Iris pigment epithelial cell (primary cell): ENCODE measurements around the gene NOP16.

Experiments used
- DNase-seq: peaks from one replicate; pipeline ENCODE4 v3.0.0-alpha.2; 2011; ENCODE audit warnings: low read depth

Gene NOP16

DNA sequence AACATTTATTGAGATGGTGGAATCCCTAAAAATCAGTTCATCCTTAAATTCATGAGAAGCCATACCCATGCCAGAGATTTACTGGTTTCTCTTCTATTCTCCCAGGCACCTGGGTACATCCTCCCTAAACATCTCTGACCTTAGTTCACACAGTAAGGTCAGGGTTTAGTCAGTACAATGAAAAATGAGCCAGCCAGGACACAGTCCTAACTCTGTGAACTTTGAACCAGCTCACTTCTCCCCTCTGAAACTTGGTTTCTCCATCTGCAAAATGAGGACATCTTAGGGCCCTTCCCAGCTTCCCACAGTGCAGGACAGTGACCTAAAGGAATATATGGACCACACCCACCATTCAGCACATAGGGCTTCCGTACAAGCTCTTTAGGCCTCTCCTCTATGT, 1.9 kb downstream of the NOP16 start:
- DNase-seq, result no peak

DNA sequence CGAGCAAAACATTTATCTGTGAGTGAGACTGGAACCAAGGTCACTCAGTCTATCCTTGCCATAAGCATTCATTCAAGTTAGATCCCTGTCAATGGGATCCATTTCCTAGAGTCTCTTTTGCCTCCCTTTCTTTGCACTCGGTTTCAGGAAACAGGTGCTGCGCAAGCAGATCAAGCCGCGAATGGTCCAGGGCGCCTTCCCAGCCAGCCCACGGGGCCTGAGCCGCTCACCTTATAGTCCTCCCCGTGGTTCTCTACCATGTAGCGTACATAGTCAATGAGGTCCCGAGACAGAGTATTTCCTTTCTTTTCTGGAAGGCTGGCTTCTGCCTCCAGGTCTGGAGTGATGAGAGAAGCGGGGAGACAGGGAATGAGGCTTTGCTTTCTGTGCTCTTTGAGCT, 3.4 kb downstream of the NOP16 start:
- no peak for DNase-seq

DNA sequence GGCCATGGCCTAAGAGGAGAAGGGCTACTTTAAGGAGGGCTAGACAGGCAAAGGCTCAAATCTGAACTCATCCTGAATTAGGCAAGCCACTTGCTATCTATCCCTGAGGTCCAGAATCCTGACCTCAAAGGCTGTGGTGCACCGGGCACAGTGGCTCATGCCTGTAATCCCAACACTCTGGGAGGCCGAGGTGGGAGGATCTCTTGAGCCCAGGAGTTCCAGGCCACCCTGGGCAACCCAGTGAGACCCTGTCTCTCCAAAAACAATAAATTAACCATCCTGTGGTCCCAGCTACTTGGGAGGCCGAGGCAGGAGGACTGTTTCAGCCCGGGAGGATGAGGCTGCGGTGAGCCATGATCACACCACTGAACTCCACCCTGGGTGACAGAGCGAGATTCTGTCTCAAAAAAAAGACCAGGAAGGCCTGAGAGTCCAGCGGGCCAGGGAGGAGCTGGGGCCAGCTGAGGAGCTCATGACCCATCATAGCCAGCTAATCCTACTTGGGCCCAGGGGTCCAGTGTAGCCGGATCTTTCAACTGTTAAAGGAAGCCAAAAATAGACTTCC, 4.0 kb downstream of the NOP16 start:
- no peak for DNase-seq

DNA sequence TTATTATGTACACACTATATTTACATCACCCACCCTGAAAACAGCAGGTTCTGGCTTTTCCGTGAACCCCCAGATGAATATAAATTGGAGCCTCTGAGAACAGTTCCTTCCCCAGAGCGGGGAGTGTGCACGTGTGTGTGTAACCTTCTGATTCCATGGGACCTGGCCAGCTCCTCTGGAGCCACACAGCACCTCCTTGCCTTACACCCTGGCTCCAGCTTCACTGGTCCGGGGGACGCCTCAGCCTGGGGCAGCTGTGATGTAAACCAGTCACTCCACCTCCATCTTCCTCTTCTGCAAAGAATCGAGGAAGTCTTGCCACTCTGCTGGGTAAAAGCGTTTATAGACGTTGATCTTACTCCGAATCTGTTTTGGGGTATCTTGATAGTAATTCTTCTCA, 4.4 kb downstream of the NOP16 start:
- DNase-seq, result no peak

DNA sequence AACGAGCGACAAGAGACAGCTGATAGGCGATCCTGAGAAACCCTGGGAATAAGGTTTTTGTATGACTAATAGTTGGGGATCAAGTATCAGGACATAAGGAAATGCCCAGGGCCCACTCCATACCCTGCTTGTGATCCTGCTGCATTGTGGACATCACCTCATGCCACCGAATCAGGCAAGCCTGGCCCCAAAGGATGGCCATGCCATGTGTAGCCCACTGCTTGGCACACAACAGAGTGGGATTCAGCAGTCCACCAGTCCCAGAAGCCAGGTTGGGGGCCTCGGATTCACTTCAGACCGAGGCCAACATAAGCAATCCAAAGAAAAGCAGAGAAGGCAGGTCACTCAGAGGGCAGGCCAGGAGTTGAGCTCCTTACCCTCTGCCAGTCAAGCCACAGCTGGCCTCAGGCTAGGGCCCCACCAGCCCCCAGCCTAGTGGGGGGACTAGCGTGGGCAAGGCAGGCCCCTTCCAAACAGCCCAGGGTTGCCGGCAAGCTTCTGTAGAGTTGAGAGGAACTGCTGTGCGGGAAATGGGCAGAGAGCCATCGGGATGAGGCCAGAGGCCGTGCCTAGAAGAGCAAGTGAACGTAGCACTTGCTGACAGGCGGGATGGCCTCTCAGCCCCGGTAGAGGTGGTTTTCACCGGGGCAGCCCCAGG, 5.0 kb downstream of the NOP16 start:
- DNase-seq, result no peak

DNA sequence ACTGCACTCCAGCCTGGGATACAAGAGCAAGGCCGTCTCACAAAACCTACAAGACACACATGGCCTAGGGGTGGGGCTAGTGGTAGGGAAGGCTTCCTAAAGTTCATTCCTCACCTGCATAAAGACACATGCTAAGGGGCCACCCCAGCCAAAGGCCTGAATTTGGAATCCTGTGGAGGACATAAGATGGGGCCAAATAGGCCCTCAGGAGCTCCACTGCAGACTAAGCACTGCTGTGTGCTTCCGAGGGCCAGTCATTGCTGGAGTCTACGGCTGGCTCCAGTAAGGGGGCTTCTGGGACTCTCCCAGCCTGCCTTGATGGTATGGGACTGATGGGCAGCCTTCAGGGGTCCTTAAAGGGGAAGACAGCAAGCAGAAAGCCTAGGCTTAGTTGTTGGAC, 5.7 kb downstream of the NOP16 start:
- no peak for DNase-seq

DNA sequence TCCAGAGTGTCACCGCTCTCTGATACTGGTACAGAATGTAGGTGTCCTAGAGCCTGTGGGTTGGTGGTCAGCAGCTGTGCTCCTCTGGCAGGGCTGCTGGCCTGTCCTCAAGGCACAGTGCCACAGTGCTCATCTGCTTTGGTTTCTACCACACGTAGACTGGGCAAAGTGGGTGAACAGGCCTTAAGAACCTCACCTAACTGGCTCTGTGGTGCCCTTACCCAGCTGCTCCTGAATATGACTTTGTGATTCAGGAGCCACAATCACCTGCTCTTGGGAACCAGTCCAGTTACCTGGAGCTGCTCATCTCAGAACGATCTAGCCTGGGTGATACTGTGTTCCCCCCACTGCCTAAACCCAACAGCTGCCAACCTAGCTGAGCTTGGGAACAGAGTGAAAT, 6.4 kb downstream of the NOP16 start:
- no peak for DNase-seq

DNA sequence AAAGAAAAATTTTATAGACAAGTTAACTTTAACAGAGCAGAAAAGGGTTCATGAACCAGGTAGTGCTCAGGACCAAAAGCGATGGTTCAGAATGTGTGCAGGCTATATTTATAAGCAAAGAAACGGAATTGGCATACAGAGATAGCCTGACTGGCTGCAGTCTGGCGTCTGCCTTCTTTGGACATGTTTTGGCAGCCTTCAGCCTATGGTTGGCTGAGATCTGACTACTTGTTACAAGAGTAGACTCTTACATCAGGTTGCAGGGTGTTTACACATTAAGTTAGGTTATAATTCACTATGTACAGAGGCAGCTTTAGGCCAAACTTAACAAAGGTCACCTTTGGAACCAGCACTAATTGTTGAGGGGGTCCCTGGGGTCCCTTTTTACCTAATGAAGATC, 7.0 kb downstream of the NOP16 start:
- DNase-seq, result no peak

DNA sequence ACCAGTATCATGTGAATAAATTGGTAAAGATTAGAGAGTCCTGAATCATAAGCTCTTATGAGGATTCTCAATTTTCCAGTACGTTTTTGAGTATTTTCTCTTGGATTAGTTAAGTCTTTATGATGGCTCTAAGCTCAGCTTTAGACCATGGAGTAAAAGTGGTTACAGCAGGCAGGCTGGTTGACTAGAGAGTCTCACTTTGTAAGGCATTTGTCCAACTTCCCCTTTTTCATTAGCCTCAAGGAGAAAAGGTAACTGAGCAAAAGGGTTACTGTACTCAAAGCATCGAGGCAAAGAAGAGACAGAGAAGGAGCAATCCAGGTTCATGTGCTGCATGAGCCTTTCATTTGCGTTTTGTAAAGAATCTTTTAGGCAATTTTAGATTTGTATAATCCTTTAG, 8.5 kb downstream of the NOP16 start:
- no peak for DNase-seq

DNA sequence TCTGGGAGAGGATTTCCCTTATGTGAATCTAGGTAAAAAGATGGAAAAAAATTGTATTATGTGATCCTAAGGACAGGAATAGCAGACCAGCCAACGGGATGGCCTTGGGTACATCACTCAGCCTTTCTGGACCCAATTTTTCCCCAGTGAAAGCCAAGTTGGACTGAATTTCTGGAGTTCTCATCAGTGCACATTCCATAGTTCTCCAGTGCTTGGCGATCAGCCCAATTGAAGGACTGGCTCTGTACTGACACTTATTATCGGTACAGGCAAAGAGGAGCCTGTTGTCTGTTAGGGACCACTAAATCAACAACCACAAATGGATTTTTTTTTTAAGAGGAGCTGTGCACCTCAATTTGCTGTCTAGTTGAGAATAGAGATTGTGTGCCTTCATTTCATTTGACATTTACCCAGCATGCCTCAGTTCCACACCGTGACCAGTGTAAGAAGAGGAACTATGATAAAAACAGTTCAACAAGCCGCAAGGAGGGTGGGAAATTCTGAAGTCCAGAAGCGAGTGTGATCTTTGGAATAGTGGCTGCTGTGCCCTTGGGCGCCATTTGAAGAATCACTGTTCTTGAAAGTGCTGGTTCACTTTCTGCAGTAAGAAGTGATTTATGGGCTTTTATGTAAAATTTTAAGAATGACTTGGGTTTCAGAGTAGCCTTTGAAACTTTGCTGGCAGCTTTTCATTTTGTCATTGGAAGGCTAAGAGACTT, 15.1 kb downstream of the NOP16 start:
- DNase-seq, result no peak

DNA sequence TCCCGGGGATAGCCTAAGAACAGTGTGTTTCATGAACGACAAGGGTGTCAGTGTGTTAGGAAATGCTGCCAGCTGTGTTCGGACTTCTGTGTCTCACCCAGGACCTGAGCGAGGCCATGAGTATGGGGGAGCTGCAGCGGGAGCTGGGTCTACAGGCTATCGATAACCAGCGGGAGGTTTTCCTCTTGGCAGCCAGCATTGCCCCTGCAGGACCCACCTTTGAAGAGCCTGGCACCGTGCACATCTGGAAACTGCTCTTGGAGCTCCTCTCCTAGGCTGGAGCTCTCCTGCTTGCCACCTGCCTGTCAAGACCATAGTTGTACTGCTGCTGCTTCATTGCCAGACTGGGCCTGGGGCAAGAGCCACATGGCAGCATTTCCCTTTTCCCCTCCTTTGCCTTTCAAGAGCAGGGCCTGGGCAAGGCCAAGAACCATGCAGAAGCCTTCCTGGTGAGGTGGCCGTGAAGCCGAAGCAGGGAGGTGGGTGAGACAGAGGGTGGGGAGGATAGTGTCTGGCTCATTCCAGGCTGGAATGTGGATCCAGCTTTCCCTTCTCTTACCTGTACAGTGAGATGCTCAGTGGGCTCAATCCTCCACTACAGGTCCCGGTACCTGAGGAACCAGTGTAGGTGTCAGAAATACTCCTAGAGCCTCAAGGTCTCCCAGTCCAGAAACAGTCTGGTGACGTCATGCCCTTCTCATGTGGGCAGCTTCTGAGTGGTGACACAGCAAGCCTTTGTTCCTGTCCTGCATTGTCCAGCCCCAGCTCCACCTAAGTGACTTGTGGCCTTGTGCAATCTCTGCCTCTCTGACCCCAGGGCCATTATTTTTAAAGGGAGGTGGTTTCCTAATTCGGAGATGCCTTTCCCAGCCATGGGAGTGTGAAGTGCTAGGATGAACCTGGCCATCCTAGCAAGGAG, 16.5 kb downstream of the NOP16 start:
- DNase-seq, result no peak

DNA sequence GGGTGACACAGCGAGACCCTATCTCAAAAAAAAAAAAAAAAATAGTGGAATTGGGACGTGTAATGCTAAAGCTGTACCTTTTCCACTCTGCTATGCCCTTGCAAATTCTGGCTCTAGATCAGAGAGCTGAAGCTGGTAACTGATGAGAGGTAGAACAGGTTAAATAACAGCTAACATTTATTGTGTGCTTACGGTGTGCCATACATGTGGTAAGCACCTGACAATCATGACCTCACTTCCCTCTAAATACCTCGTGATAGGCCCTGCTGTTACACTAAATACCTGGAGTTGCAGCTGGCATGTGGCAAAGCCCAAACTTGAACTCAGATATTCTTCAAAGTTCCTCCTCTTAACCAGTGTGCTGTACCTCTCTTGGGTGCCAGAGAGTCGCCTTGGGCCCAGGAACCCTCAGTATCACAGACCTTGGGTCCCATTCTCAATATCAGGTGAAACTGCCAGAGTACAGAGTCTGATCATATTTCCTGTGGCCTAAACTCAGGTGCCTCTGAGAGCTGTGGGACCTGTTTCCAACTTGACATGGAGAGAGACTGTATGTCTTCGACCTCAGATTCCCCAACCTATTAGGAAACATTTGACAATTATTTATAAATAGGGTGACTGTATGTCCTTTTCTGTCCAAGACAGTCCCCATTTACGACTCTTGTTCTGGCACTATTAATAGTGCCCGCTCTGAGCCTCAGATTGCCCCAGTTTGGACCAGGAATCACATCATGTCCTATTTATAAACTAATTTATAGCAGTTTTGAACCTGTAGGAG, 18.3 kb downstream of the NOP16 start:
- no peak for DNase-seq

DNA sequence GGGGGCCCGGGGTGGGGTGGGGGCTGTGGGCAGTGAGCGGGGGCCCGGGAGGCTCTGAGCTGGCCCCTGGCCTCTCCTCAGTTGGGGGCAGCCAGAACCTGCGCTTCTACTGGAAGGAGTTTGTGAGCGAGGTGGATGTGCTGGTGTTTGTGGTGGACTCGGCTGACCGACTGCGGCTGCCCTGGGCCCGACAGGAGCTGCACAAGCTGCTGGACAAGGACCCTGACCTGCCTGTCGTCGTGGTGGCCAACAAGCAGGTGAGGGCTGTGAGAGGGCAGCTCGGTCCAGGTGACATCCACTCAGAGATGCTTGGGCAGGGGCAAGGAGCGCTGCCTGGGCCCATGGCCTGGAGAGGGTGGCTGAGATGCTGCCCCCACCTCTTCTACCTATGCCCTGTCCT, 19.7 kb downstream of the NOP16 start:
- DNase-seq, result no peak

DNA sequence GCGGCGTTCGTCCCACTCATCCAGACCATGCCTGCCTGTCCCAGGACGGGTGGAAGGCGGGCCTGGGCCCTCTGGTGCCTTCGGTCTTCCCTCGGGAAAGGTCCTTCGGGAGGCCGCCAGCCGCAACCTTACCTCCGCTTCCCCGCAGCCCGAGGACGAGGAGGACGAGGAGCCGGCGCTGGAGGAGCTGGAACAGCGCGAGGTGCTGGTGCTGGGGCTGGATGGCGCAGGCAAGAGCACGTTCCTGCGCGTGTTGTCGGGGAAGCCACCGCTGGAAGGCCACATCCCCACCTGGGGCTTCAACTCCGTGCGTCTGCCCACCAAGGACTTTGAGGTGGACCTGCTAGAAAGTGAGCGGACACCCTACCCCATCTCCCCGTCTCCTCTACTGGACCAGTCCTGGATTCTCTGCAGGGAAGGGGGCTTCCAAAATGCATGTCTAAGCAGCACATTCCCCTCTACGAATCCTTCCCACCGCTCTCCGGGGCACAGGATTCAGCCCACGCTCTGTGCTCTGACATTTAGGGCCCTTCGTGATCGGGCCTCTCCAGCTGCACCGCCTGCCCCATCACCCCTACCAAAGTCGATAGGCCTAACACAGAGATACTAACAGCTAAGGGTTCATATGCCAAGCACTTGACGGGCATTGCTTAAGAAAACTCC, 22.0 kb downstream of the NOP16 start:
- DNase-seq, result peak; percentile 34

DNA sequence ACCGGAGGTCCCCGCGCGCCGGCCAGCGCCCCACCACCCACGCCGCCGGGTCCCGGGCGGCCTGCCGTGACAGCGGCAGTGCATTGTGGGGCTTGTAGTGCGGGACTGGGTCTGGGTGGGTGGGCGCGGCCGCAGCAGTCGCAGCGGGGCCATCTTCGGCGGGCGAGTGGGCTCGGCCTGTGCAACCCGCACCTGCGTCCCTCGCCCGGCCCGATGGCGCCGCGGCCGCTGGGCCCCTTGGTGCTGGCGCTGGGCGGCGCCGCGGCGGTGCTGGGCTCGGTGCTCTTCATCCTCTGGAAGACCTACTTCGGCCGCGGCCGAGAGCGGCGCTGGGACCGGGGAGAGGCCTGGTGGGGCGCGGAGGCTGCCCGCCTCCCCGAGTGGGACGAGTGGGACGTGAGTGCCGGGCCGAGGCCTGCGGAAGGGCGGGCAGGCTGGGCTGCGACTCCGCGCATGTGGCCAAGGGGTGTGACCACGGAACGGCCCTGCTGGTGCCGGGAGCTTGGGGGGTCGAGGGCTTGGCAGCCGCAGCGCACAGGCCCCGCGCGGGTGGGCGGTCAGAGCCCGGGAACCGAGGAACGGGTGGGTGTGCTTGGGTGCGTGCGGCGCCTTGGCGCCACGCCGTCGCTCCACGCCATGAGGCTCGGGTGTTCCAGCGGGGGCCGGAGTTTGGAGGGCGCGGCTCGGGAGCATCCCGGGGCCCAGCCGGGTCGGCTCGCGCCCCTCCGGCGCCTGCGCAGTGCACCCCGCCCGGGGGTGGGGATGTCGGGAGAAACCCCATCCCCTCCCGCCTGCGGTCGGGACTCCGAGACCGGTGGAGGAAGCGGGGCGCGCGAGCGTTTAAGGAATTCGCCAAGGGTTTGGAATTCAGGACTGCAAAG, 22.8 kb downstream of the NOP16 start, which contains the start of gene ARL10:
TSS of gene ARL10 (plus strand) at position 137 of the 881 bp plus-strand sequence. CDS start at position 214, 77 bp downstream.
- DNase-seq, result peak; percentile 45

DNA sequence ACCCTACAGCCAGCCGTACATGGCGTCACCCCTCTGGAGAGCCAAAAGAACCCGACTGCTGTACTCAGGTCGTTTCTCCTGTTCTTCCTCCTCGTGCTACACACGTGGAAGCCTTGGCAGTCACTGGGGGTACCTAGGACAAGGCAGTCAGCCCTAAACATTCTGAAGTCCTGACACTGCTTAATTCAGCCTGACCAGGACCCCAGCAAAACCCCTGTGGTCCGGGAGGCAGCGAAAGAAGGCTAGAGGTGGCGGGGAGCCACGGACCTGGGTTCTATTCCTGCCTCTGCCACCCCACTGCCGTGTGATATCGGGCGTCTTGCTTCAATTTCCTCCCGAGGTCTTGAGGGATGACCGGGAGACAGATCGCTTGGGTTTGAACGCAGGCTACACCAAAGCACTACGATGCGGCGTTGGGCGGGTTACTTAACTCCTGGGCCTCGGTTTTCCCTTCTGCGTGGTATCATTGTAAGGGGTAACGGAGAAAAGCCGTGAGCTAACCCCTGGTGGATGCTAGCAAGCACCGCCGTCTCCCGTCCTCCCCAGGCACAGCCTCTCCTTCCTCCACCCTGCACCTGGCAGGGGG, 23.5 kb downstream of the NOP16 start:
- peak; percentile 36 for DNase-seq

DNA sequence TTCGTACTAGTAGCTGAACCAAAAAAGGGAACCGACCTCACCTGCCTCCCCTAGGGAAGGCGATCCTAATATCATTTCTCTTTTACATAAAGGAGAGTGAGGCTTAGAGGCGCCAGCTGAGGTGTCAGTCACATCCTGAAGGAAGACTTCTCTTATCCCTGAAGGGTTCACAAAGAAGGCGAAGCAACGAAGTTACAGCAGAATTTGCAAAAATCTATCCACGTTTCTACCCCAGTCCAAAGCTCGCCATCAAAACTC, 26.2 kb downstream of the NOP16 start:
- no peak for DNase-seq

DNA sequence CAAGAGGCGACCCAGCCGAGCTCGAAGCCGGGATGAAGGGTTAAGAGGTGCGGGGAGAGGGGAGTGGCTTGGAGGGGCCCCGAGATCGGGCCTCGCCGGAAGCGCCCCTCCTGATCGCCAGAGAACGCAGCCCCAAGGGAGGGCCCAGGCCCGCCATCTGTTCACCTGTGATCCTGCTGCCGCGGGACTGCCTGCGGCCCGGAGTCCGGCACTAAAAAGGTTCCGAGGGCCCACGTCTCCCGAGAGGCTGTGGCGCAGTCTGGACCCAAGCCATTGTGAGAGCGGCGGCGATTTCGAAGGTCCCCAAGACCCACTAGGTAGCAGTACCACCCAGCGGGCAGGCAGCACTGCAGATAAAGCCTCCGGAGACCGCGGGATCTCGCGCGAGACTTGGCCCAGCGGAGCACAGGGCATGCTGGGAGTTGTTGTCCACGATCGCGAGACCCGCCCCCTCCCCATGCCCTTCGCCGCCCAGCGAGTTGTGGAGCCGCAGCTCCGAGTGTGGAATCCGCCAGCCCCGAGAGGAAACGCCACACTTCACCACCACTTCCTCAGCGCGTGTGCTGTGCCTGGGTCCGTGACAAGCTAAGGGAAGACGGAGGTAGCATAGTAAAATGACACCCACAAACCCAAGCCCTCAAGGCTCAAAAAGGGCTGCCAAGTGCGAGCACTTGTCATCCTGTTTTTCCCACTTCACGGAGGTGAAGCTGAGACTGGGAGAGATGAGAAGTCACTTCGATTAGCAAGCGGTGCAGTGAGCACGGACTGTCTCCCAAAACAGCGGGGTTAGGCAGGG, 26.8 kb downstream of the NOP16 start, which contains the start of gene KIAA1191:
TSS of gene KIAA1191 (minus strand) at position 328 of the 796 bp plus-strand sequence. CDS start 2,256 bp downstream, outside the sequence.
- peak; percentile 92 for DNase-seq

DNA sequence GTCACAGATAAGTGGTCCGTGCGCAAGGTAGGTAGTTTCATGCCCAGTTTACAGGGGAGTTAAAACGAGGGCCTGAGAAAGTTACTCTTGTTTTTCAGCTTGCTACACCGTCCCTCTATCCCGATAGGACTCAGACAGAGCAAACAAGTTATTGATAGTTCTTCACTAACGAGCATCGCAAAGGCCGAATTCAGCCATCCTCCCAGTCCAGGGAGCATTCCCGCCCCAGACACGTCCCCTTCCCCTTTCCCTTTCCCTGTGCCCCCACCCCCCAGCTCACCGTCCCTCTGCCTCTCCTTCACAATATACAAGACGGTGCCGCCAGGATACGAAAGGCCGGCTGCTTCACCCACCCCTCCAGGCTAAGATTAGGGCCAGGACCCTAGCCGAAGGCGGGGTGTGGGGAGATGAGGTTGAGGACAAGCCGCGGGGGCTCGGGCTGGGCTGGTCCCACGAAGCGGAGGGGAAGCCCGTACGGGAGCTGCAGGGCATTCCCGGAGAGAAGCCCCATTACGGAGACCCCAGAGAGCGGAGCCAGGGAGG, 27.4 kb downstream of the NOP16 start:
- peak; percentile 15 for DNase-seq
